ENCODE data around the gene LRBA. TPM values are rescaled to one million over a fixed set of nuclear protein-coding genes. Genes with fewer than 3 reads are reported as not detected.

The LRBA gene
- total RNA-seq, 1 donor from 2014 or later, result 28.2 TPM

- no peak for DNase-seq (ENCODE audit: low read depth, low spot score)
- no peaks in the 10 kb centered on the region for H3K9me3 Mint-ChIP-seq
- H3K36me3 Mint-ChIP-seq (ENCODE audit: low read depth), result no peaks in the 10 kb centered on the region
- peaks cover 49% of the 10 kb centered on the region for H3K4me1 Mint-ChIP-seq
- peaks cover 93% of the 10 kb centered on the region for H3K27me3 Mint-ChIP-seq (ENCODE audit: low read depth)
- no peak for TF ChIP-seq CTCF (conservative IDR thresholded peaks at IDR 0.05)
- H3K4me3 Mint-ChIP-seq, result peak within 1 kb of the TSS; percentile 85
- H3K27ac Mint-ChIP-seq (ENCODE audit: unreplicated experiment), result no peak within 1 kb of the TSS
Measured at GRCh38 chr4:150582146-150582872, 432.8 kb downstream of the LRBA start, which contains the start of gene MAB21L2. Gene MAB21L2, plus strand, starts transcription at chr4:150582151. Its CDS starts 879 bp downstream, at chr4:150583030.

GRCh38 chr4:150581641-150582051 lies 433.4 kb downstream of the LRBA start:
- no peak for TF ChIP-seq CTCF (conservative IDR thresholded peaks at IDR 0.05)
- H3K4me1 Mint-ChIP-seq, result peaks cover 49% of the 10 kb centered on the region
- no peaks in the 10 kb centered on the region for H3K9me3 Mint-ChIP-seq
- DNase-seq (ENCODE audit: low read depth, low spot score), result peak; percentile 50
- no peak overlapping the region for H3K27ac Mint-ChIP-seq (ENCODE audit: unreplicated experiment)
- peak overlapping the region; percentile 68 for H3K4me3 Mint-ChIP-seq
- peaks cover 88% of the 10 kb centered on the region for H3K27me3 Mint-ChIP-seq (ENCODE audit: low read depth)
- H3K36me3 Mint-ChIP-seq (ENCODE audit: low read depth), result no peaks in the 10 kb centered on the region

GRCh38 chr4:150581056-150581605 lies 434.0 kb downstream of the LRBA start:
- TF ChIP-seq CTCF (conservative IDR thresholded peaks at IDR 0.05), result no peak
- peaks cover 83% of the 10 kb centered on the region for H3K27me3 Mint-ChIP-seq (ENCODE audit: low read depth)

GRCh38 chr4:150580306-150580705 lies 434.8 kb downstream of the LRBA start:
- no peak overlapping the region for H3K27ac Mint-ChIP-seq (ENCODE audit: unreplicated experiment)

More at GRCh38 chr4:150581056-150581605, 434.0 kb downstream of the LRBA start:
- DNase-seq (ENCODE audit: low read depth, low spot score), result no peak
- no peaks in the 10 kb centered on the region for H3K36me3 Mint-ChIP-seq (ENCODE audit: low read depth)
- peak overlapping the region; percentile 85 for H3K4me3 Mint-ChIP-seq
- no peak overlapping the region for H3K27ac Mint-ChIP-seq (ENCODE audit: unreplicated experiment)
- peaks cover 49% of the 10 kb centered on the region for H3K4me1 Mint-ChIP-seq
- H3K9me3 Mint-ChIP-seq, result no peaks in the 10 kb centered on the region

More at GRCh38 chr4:150580306-150580705, 434.8 kb downstream of the LRBA start:
- H3K4me1 Mint-ChIP-seq, result peaks cover 49% of the 10 kb centered on the region
- TF ChIP-seq CTCF (conservative IDR thresholded peaks at IDR 0.05), result no peak
- no peaks in the 10 kb centered on the region for H3K9me3 Mint-ChIP-seq
- no peak for DNase-seq (ENCODE audit: low read depth, low spot score)
- H3K4me3 Mint-ChIP-seq, result peak overlapping the region; percentile 85
- peaks cover 78% of the 10 kb centered on the region for H3K27me3 Mint-ChIP-seq (ENCODE audit: low read depth)
- no peaks in the 10 kb centered on the region for H3K36me3 Mint-ChIP-seq (ENCODE audit: low read depth)
